ENCODE results near the gene MLKL. TPM values are rescaled to one million over a fixed set of nuclear protein-coding genes. Genes with fewer than 3 reads are reported as not detected.

The MLKL gene
- total RNA-seq, 4 donors from 2014 or later = 6.0 to 12.0 (median 9.9) TPM

- H3K27ac ChIP-seq = no peak overlapping the region
- H3K4me1 ChIP-seq = no peaks in the 10 kb centered on the region
- H3K27me3 ChIP-seq = no peaks in the 10 kb centered on the region
- no peak overlapping the region for H3K4me3 ChIP-seq (replicated peaks in 1 of 3)
- H3K36me3 ChIP-seq = no peaks in the 10 kb centered on the region
- TF ChIP-seq POLR2A (IDR thresholded peaks at IDR 0.05) = no peak
- no peak for TF ChIP-seq CTCF (IDR thresholded peaks at IDR 0.05)
- 83 to 85% methylated on average over 6 of the region's 6 CpGs for WGBS, 2 donors
- intact Hi-C loops (cut with DNase I) = no loop called here
- no peak for DNase-seq
- H3K9me3 ChIP-seq = no peaks in the 10 kb centered on the region
These were observed 36.9 kb upstream of the MLKL start for GRCh38 chr16:74737521-74737920.

GRCh38 chr16:74736531-74737157 is 36.0 kb upstream of the MLKL start:
- no peak overlapping the region for H3K27ac ChIP-seq

GRCh38 chr16:74735554-74735953 is 34.9 kb upstream of the MLKL start:
- intact Hi-C loops (cut with DNase I) = no loop called here
- no peak for TF ChIP-seq POLR2A (IDR thresholded peaks at IDR 0.05)
- no peak for TF ChIP-seq CTCF (IDR thresholded peaks at IDR 0.05)
- Histone ChIP-seq H3K4me1 (no peaks in the 10 kb centered on the region), H3K4me3 (replicated peaks in 1 of 3) (no peak overlapping the region), H3K27ac (no peak overlapping the region), H3K9me3 (no peaks in the 10 kb centered on the region), H3K36me3 (no peaks in the 10 kb centered on the region), H3K27me3 (no peaks in the 10 kb centered on the region)
- WGBS, 2 donors = 93 to 96% methylated on average over 3 of the region's 3 CpGs
- DNase-seq = no peak

More at GRCh38 chr16:74736531-74737157, 36.0 kb upstream of the MLKL start:
- intact Hi-C loops (cut with DNase I) = no loop called here
- 84 to 87% methylated on average over 9 of the region's 9 CpGs for WGBS, 2 donors
- Histone ChIP-seq H3K9me3 (no peaks in the 10 kb centered on the region), H3K4me1 (no peaks in the 10 kb centered on the region), H3K36me3 (no peaks in the 10 kb centered on the region), H3K4me3 (replicated peaks in 1 of 3) (no peak overlapping the region), H3K27me3 (no peaks in the 10 kb centered on the region)
- no peak for DNase-seq
- no peak for TF ChIP-seq POLR2A (IDR thresholded peaks at IDR 0.05)
- TF ChIP-seq CTCF (IDR thresholded peaks at IDR 0.05) = no peak

DNA sequence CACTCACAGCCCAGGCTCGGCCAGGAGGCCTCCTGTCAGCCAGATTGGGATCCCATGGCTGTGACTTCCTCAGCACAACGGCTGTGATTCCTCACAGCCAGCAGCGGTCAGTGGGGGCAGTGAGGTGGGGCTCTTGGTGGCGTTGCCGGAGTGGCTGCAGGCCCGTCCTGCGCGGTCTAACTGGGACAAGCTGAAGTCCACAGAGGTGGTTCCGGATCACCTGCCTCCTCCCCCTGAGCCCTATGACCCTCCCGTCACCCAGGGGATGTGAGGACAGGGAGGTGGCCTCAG is 34.4 kb upstream of the MLKL start:
- H3K27me3 ChIP-seq = no peaks in the 10 kb centered on the region
- H3K4me1 ChIP-seq = no peaks in the 10 kb centered on the region
- TF ChIP-seq CTCF (IDR thresholded peaks at IDR 0.05) (no peak), POLR2A (IDR thresholded peaks at IDR 0.05) (no peak)
- H3K9me3 ChIP-seq = no peaks in the 10 kb centered on the region
- WGBS, 2 donors = 69 to 93% methylated on average over 9 to 10 of the region's 10 CpGs
- no peak overlapping the region for H3K4me3 ChIP-seq (replicated peaks in 1 of 3)
- H3K36me3 ChIP-seq = no peaks in the 10 kb centered on the region
- H3K27ac ChIP-seq = no peak overlapping the region
- intact Hi-C loops (cut with DNase I) = no loop called here
- DNase-seq = no peak

DNA sequence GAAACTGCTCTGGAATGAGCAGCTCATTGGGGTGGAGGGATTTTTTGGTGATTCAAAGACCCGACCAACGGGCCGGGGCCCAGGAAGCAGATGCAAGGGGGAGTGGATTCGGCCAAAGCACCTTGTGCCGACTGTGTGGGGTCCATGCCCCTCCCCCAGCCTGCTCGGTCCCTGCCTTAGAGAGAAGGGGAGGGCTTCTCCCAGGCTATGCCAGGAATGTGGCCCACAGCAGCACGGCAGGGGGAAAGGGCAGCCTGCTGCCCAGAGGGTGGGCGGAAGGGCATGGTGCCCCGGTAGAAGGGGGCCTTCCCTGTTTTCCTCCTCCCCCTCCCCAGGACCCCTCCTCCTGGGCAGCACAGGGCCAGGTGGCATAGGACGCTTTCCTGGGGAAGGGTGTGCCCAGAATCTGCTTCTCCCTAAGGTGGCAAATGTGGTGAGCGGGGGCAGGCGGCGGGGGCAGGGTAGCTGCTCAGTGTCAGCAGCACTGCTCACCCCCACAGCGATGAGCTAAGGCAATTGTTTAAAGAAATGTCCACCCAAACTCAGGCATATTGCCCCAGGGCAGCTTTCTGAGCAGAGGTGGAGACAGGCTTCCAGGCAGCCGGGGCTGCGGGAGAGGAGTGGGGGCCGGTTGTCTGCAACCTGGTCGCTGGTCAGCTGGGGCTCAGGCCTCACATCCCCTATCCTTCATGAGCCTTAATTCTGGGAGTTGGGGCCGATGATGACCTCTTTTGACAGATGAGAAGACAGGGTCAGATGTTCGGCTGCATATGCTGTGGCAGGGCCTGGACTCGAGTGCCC is 33.9 kb upstream of the MLKL start:
- WGBS, 2 donors = 54 to 72% methylated on average over 14 to 21 of the region's 21 CpGs

More for the DNA sequence above, 33.9 kb upstream of the MLKL start:
- Histone ChIP-seq H3K4me1 (no peaks in the 10 kb centered on the region), H3K27ac (no peak overlapping the region), H3K27me3 (no peaks in the 10 kb centered on the region), H3K4me3 (replicated peaks in 1 of 3) (no peak overlapping the region), H3K9me3 (no peaks in the 10 kb centered on the region), H3K36me3 (no peaks in the 10 kb centered on the region)
- intact Hi-C loops (cut with DNase I) = no loop called here
- TF ChIP-seq POLR2A (IDR thresholded peaks at IDR 0.05) = no peak
- DNase-seq = no peak
